Skeletal muscle satellite cell (primary cell): Measurements from ENCODE around the gene DMD. TPM values are rescaled to one million over a fixed set of nuclear protein-coding genes. Genes with fewer than 3 reads are reported as not detected.

ENCODE experiments used
- H3K27me3 ChIP-seq: 2 replicates; pipeline ENCODE4 v1.7.0; 2013; ENCODE audit warnings: low read length; ENCODE audit not compliant: control insufficient read depth, insufficient read depth
- H3K36me3 ChIP-seq: 2 replicates; pipeline ENCODE4 v1.7.0; 2013; ENCODE audit warnings: mild to moderate bottlenecking, control low read depth, low read length; ENCODE audit not compliant: insufficient read depth
- H3K4me1 ChIP-seq: 2 replicates; pipeline ENCODE4 v1.7.0; 2013; ENCODE audit warnings: low read length; ENCODE audit not compliant: control insufficient read depth, insufficient read depth
- H3K4me2 ChIP-seq: 2 replicates; pipeline ENCODE4 v1.7.0; 2013; ENCODE audit warnings: mild to moderate bottlenecking, low read length
- H3K4me3 ChIP-seq: 2 replicates; pipeline ENCODE4 v1.7.0; 2013; ENCODE audit warnings: low read length
- H3K9ac ChIP-seq: 2 replicates; pipeline ENCODE4 v1.7.0; 2013; ENCODE audit warnings: mild to moderate bottlenecking, low read depth, low read length, moderate library complexity
- H3K9me3 ChIP-seq: replicated peaks from 2 replicates; pipeline ENCODE4 v1.7.0; 2013; ENCODE audit warnings: mild to moderate bottlenecking, control low read depth, low read length
- small RNA-seq: library from RNA; depleted of rRNA; stranded (forward); fragments of <200 nt; gene quantifications from one replicate; pipeline ENCODE3, GENCODE V24; 2012

The DMD gene

DNA sequence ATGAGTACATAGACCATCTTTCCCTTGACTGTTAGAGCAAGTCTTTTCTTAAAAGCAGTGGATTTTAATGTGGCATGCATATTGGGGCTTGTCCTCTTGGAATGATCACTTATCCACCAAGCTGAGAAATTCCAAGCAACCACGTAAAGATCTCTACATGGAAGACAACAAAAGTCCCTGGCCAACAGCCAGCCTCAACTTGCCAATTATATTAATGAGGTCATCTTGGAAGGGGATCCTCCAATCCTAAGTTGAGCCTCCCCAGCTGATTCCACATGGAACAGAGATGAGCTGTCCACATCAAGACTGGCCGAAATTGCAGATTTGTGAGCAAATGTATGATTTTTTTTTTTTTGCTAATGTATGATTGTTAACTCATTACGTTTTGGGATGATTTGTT lies 2118.9 kb downstream of the DMD start:
- H3K4me1 ChIP-seq, result no peaks in the 10 kb centered on the region
- H3K27me3 ChIP-seq, result no peaks in the 10 kb centered on the region

GRCh38 chrX:31091819-31092218 lies 2119.5 kb downstream of the DMD start:
- Histone ChIP-seq H3K4me1 (no peaks in the 10 kb centered on the region), H3K9me3 (no peaks in the 10 kb centered on the region), H3K27me3 (no peaks in the 10 kb centered on the region), H3K36me3 (no peaks in the 10 kb centered on the region), H3K4me3 (no peak overlapping the region), H3K4me2 (no peak overlapping the region), H3K9ac (no peak overlapping the region)

More for the DNA sequence above, 2118.9 kb downstream of the DMD start:
- Histone ChIP-seq H3K4me3 (no peak overlapping the region), H3K36me3 (no peaks in the 10 kb centered on the region), H3K9me3 (no peaks in the 10 kb centered on the region), H3K9ac (no peak overlapping the region), H3K4me2 (no peak overlapping the region)

DNA sequence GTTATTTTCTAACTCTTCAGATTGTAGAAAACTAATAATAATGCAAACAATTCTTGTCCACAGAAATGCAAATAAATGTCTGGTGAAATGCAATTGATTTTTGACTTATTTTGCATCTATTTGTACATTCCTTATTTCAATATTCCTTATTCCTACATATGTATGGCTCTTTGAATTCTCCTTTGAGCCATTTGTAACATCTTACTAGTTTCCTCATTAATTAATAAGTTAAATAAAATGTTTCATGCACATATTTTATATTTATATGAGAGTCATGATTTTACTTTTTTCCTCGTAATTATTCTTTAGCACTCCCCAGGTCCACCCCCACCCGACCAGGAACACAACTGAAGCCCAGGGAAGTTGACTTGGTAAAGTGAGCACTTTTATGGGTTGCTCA lies 2136.8 kb downstream of the DMD start:
- H3K4me2 ChIP-seq, result no peak overlapping the region
- no peaks in the 10 kb centered on the region for H3K36me3 ChIP-seq
- H3K9ac ChIP-seq, result no peak overlapping the region
- no peaks in the 10 kb centered on the region for H3K27me3 ChIP-seq
- no peaks in the 10 kb centered on the region for H3K4me1 ChIP-seq
- H3K4me3 ChIP-seq, result no peak overlapping the region
- H3K9me3 ChIP-seq, result peaks cover 4% of the 10 kb centered on the region

GRCh38 chrX:31071725-31072124 lies 2139.6 kb downstream of the DMD start, which contains the start of gene FTHL17:
FTHL17 (minus strand) TSS chrX:31072041; CDS start chrX:31071953, 88 bp downstream.
- H3K4me2 ChIP-seq, result no peak within 1 kb of the TSS
- no peak within 1 kb of the TSS for H3K9ac ChIP-seq
- H3K27me3 ChIP-seq, result no peaks in the 10 kb centered on the region
- H3K4me3 ChIP-seq, result no peak within 1 kb of the TSS
- no peaks in the 10 kb centered on the region for H3K4me1 ChIP-seq
- H3K9me3 ChIP-seq, result peaks cover 4% of the 10 kb centered on the region
- H3K36me3 ChIP-seq, result no peaks in the 10 kb centered on the region

DNA sequence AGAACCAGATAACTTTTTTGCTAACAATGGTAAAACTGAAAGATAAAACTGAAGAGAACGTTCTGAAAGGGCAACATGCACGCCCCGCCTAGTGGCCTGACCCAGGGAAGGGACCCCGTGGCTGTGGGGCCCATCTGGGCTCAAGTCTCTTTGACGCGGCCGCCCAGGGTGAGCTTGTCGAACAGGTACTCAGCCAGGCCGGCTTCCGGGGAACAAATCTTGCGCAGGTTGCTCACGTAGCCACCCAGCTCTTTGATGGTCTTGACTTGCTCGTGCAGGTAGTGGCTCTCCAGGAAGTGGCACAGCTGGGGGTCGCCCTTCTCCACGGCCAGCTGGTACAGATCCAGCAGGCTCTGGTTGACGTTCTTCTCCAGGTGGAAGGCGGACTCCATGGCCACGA lies 2140.1 kb downstream of the DMD start:
- no peaks in the 10 kb centered on the region for H3K27me3 ChIP-seq
- no peaks in the 10 kb centered on the region for H3K4me1 ChIP-seq
- H3K9ac ChIP-seq, result no peak overlapping the region
- H3K9me3 ChIP-seq, result peaks cover 4% of the 10 kb centered on the region
- H3K4me3 ChIP-seq, result no peak overlapping the region
- H3K36me3 ChIP-seq, result no peaks in the 10 kb centered on the region
- no peak overlapping the region for H3K4me2 ChIP-seq

- Histone ChIP-seq H3K27me3 (no peaks in the 10 kb centered on the region), H3K9me3 (peaks cover 4% of the 10 kb centered on the region), H3K4me1 (no peaks in the 10 kb centered on the region), H3K9ac (no peak overlapping the region), H3K4me3 (no peak overlapping the region), H3K36me3 (no peaks in the 10 kb centered on the region), H3K4me2 (no peak overlapping the region)
Observed at GRCh38 chrX:31070057-31070468, 2141.3 kb downstream of the DMD start.

Small RNA genes lying within 50 kb of the gene (small RNA-seq; reads per million reads assigned to genes)
- gene MIR3915 (not detected), gene MIR548F5 (not detected), gene RNA5SP501 (not detected), gene RNU6-894P (not detected)
